H1 (cell line): Measurements from ENCODE around the gene ZNF8. TPM values are rescaled to one million over a fixed set of nuclear protein-coding genes. Genes with fewer than 3 reads are reported as not detected.

Source experiments
- RAD21 ChIP-seq, 2 experiments: IDR thresholded peaks in 1 of 2; conservative IDR thresholded peaks in 1 of 2; 2 replicates each; pipeline ENCODE4 v1.6.1; 2011; ENCODE audit warnings: low read depth in 2 of 2, low read length in 2 of 2, improper control_type of control experiment in 1 of 2, inconsistent platforms in 1 of 2, mild to moderate bottlenecking in 1 of 2, moderate library complexity in 1 of 2
- polyA plus RNA-seq, 7 experiments: library from polyadenylated mRNA; depleted of rRNA in 3 of 7; stranded (reverse) in 5 of 7; unstranded in 2 of 7; fragments of >200 nt in 5 of 7; fragments of 200-250 nt in 2 of 7; gene quantifications; 1 replicate in 5 of 7; 2 replicates in 1 of 7; 4 replicates in 1 of 7; pipeline versions ENCODE4 v1.2.1 to v1.2.3, GENCODE V29; 2011 to 2013; ENCODE audit warnings: missing spikeins in 2 of 7, mixed read lengths in 2 of 7
- total RNA-seq: library from RNA; stranded (reverse); fragmentation: NEBNext Ultra II Directional; extraction: Animal tissue kit (Norgen Biotek cat#: 25700); gene quantifications from 2 replicates; pipeline ENCODE4 v1.2.1, GENCODE V29; 2021

Gene ZNF8
- total and polyA plus RNA-seq, 2 of the 8 experiments (the other 6 are each of a cell fraction or from before 2014, with no cell fraction given): 9.2 to 21.5 TPM

- peak; percentile 39 to 52 for TF ChIP-seq RAD21 (IDR thresholded peaks at IDR 0.05 in 1 of 2, conservative IDR thresholded peaks at IDR 0.05 in 1 of 2; ENCODE audit: low read depth in 2 of 2, low read length in 2 of 2)
Measured at GRCh38 chr19:58338825-58339558, 60.2 kb downstream of the ZNF8 start (continued).
